GM13977 (cell line): ENCODE data around the gene KIF22.
"Not testable (repeated sequence)": the region's sequence is repeated elsewhere in the genome, so short reads cannot be mapped to it uniquely, and the experiment has no call there.

Source experiments
- DNase-seq: peaks from one replicate; pipeline ENCODE4 v3.0.0; 2012; ENCODE audit warnings: low spot score
- CTCF ChIP-seq: IDR thresholded peaks from 2 replicates; pipeline ENCODE4 v1.5.1; 2012; ENCODE audit warnings: mild to moderate bottlenecking, control low read depth; ENCODE audit not compliant: insufficient read depth; ENCODE audit errors: extremely low read depth, missing control alignments
- in situ Hi-C: fragments of 300-500 bp; cut with MboI; formaldehyde crosslinking; loops from one replicate; pipeline ENCODE4 v1.12.0; 2022; ENCODE audit warnings: low sequenced_read_pairs, low pct_unique_long_range_greater_than_20kb, mixed read lengths, inconsistent platforms; ENCODE audit not compliant: unreplicated experiment

Gene KIF22

GRCh38 chr16:29779474-29779873, 11.1 kb upstream of the KIF22 start:
- in situ Hi-C loops = no loop called here
- no peak for TF ChIP-seq CTCF
- DNase-seq = no peak

GRCh38 chr16:29783094-29783953, 7.2 kb upstream of the KIF22 start:
- DNase-seq = not testable (repeated sequence)
- in situ Hi-C loops = loop anchor here (10.0 kb wide), 1 partner anchor 49 kb away; no protein-coding TSS in a partner anchor

- in situ Hi-C loops = loop anchor here (10.0 kb wide), 1 partner anchor 49 kb away; no protein-coding TSS in a partner anchor
- no peak for TF ChIP-seq CTCF
- no peak for DNase-seq
Measured at GRCh38 chr16:29784157-29784556, 6.4 kb upstream of the KIF22 start.

GRCh38 chr16:29784901-29785500, 5.5 kb upstream of the KIF22 start:
- DNase-seq = peak; percentile 70
- in situ Hi-C loops = loop anchor here (10.0 kb wide), 1 partner anchor 50 kb away; no protein-coding TSS in a partner anchor
- TF ChIP-seq CTCF = peak; percentile 89

GRCh38 chr16:29787155-29787554, 3.4 kb upstream of the KIF22 start:
- in situ Hi-C loops = loop anchor here (10.0 kb wide), 1 partner anchor 52 kb away; no protein-coding TSS in a partner anchor
- DNase-seq = not testable (repeated sequence)

GRCh38 chr16:29789775-29790182, 772 bp upstream of the KIF22 start:
- DNase-seq = no peak
- in situ Hi-C loops = loop anchor here (10.0 kb wide), 1 partner anchor 55 kb away; no protein-coding TSS in a partner anchor
- no peak for TF ChIP-seq CTCF

GRCh38 chr16:29790949-29791844, 646 bp downstream of the KIF22 start:
- DNase-seq = no peak
- in situ Hi-C loops = no loop called here
- TF ChIP-seq CTCF = no peak
